HG03196 (cell line): Measurements from ENCODE around the gene TRNT1.
A peak's percentile ranks its signal among the peaks of the same experiment; 100 is the strongest.

Source experiments
- ATAC-seq: cut with Tn5 transposase; IDR thresholded peaks from one replicate; pipeline ENCODE4 v1.9.1; 2021; ENCODE audit not compliant: unreplicated experiment

Gene TRNT1

GRCh38 chr3:3126477-3127431, at the start of gene TRNT1:
TRNT1 (plus strand) TSS chr3:3126940; CDS start chr3:3129041, 2,101 bp downstream.
- ATAC-seq, result peak; percentile 97

GRCh38 chr3:3080309-3080708, 46.4 kb upstream of the TRNT1 start:
- ATAC-seq, result no peak

DNA sequence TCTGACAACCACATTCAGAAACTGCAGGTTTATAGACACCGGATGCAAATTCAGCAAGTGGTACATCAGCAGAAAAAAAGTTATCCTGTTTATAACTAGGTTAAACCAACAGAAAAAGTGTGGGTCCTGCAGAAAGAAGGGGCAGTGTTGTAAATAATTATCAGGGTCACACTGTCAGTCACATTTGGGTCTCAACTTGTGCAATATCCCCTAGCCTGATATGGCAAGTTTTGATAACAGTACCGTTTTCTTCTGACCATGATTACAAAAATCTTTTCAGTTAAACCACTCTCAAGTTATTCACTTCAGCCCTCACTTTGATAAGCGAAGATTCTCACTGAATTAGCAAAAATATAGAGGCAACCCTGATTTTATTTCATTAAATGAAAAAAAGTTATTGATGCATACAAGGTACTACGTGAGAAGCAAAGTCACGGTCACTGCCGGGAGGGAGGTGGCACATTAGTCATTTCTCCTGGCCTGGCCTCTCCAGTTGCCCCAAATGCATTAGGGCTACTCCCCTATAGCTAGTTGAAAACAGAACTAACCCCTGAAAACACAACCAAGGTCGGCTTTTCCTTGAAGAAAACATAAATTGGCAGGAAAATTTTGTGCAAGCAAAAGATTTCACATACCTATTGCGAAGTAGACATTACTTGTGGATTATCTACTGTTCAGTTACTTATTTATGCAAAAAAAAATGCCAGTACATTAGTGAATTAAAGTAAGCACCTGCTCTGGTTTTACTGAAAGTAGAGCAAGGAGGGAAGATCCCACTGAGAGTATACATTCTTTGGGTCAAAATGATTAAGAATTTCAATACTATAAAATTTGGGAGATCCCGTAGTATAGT, 45.1 kb upstream of the TRNT1 start:
- ATAC-seq, result peak; percentile 71

GRCh38 chr3:3082234-3082924, 44.4 kb upstream of the TRNT1 start:
- peak; percentile 77 for ATAC-seq

DNA sequence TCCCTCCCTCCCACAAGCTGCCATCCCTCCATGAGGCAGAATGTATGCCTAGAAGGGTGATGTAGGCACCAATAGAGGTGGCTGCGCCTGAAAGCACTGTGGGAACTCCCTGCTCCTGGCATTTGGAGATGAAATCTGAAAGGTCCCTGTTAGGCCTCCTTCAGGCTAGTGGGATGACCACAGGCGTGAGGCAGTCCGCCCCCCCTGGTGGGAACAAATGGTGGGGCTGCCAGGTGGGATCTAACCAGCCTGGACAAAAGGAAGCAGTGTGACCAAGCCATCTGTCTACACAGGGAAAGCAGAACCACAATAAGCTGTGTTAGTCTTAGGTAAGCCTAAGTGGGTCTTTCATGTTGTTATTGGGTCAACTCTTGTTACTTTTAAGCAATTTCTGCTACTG, 41.9 kb upstream of the TRNT1 start:
- ATAC-seq, result no peak

DNA sequence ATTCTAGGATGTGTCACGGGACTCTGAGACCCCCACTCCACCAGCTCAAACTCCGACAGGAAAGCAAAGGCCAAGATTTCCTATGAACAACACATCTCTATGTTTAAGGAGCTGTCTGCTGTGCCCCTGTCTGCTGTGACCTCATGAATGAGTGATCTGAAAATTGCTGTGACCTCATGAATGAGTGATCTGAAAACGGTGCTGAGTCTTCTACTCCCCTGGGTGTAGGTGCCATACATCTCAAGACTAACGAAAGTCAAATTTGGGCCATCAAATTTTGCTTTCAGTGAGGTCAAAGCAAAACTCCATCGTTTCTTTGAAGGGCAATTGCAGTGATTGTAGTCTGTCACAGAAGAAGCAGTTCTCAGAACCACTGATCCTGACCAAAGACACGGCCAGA, 41.0 kb upstream of the TRNT1 start:
- no peak for ATAC-seq

GRCh38 chr3:3086239-3086638, 40.5 kb upstream of the TRNT1 start:
- ATAC-seq, result no peak

DNA sequence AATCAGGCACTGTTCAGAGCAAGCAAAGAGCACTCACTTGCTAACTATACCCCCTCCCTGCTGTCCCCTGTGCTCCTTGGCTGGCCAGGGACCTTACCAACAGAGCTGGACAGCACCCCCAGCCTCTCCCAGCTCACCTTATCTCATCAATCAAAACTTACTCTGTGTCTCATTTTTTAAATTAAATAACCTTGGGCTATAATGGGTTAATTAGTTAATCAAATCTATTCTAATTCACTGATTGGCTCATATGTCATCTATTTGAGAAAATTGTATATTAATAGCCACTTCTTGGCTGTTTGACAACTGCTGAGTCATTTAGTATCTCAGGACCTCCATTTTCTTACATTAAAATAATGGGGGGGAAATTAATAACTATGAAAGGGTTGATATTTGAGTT, 39.5 kb upstream of the TRNT1 start:
- no peak for ATAC-seq

DNA sequence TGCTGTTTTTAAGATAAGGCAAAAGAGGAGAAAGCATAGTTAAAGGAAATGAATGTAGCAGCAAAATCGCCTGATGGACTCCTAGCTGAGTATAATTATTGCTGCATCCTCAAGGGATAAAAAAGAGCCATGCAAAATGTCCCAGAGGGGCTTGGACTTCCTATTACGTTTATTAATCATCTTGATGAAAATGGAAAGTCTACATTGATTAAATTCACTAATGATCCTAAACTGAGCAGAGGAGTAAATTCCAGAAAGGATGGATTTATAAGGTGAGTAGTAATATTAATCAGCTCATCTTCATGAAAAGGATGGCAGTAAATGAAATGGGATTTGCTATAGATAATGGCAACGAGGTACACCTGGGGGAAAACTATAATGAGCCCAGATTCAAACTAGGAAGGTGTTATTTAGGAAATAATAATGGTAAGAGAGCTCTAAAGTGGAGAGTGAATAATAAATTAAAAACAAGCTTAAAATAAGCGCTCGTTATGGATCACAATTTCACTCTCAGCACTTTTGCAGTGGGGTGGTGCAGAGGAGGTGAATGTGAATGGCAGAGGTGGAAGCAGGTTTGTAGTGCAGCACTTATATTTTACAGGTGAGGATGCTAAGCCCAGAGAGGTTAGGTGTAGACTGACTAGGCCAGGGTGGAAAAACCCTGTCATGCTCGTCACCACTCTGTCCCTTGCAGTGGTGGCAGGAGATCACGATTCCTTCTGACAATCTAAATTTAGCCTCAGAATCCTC, 38.8 kb upstream of the TRNT1 start:
- no peak for ATAC-seq

GRCh38 chr3:3089017-3089416, 37.7 kb upstream of the TRNT1 start:
- ATAC-seq, result peak; percentile 97

DNA sequence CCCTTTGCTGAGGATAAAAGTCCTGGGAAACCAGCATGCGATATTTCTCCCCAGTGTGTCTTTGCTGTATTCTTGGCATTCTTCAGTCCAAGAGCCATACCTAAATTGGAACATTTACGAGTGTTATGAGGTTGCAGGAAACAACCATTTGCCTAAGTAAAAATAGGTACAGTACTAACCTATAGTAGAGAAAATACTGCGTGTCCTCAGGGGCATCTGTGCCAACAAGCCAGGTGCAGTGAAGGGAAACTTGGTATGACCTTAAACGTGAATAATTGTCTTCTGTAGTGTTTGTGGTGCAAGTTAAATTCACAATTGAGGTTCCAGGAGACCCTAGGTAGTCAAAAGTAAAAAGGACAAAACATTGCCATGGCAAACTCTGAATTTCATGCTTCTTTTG, 28.8 kb upstream of the TRNT1 start:
- ATAC-seq, result no peak

DNA sequence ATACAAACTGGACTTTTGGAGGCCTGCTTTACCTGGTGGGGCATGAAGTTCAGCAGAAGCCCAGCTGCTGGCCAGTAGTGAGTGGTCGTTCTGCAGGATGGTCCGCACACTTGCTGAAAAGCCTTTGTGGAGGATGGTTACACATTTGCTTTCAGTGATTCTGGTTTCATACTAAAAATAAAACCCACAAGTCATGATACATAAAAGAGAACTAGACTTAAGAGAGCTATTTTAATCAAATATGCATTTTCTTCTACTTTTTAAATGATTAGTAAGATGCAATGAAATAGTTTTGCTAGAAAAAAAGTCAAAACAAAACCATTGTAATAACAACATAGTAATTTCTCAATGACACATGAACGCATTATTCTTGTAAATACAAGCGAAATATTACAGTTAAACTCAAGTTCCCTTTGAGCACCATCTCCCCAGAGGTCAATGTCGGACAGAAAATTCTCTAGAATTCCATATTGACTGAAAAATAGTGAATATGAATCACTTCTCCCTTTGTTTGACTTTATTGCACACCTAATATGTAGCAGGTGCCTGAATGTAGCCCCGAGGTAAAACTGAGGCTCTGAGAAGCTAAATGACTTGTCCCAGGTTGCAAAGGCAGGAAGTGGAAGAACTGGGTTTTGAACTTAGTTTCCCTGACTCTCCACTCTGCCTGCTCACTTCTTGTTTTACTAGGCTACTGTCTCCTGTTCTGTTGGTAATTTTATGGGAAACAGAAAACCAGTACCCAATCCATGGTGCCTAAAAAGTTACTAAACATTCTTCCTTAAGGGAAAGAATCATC, 24.9 kb upstream of the TRNT1 start:
- no peak for ATAC-seq

- no peak for ATAC-seq
These were observed 24.0 kb upstream of the TRNT1 start for GRCh38 chr3:3102751-3103150.

DNA sequence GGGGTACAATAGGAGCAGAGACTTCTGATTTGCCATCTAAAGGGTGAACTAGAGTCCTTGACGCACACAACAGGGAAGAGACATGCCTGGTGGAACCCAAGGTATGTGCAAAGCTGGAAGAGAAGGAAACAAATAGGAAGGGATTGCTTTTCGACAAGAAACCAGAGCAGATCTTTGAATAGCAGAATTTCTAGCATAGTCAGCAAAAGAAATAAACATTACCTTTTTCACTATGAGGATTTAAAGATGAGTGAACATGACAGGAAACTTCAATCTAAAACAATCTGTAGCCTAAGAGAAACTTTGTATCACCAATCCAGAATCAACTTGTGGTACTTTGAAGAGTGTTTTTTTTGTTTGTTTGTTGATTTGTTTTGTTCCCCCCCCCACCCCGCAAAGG, 21.5 kb upstream of the TRNT1 start:
- no peak for ATAC-seq

DNA sequence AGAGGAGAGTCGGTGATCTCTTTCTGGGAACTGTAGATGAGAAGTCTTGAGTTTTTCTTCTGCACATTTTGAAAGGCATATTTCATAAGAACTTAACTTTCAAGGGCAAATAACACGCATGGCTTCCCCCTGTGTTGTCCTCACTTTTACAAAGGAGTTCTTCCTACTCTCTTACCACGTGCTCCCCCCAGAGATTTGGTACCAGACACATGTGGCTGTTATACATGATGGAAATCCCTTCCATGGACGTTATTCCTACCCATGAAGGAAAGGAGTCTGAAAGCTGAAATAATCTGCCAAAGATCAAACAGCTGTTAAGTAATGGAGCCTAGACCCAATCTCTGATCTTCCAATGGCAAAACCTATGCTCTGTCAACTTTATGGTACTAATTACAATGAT, 20.9 kb upstream of the TRNT1 start:
- no peak for ATAC-seq

DNA sequence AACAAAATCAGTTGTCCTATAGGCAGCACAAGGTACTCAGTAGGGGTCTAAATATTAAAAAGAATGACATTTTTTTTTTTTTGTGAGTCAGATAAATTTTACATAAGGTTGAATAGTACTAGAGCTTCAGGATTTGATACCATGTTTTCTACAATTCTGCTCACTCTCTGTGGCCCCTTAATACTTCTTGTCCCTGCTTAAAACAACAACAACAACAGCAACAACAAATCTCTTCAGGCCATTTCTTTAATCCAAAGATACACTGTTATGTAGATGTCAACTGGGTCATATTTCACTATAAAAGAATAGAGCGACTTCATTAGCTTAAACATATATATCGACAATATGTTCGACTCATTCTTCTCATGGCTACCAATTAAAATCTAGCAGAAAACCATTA, 19.6 kb upstream of the TRNT1 start:
- no peak for ATAC-seq

GRCh38 chr3:3107858-3108257, 18.9 kb upstream of the TRNT1 start:
- peak; percentile 36 for ATAC-seq

GRCh38 chr3:3109407-3110298, 17.1 kb upstream of the TRNT1 start:
- peak; percentile 77 for ATAC-seq

DNA sequence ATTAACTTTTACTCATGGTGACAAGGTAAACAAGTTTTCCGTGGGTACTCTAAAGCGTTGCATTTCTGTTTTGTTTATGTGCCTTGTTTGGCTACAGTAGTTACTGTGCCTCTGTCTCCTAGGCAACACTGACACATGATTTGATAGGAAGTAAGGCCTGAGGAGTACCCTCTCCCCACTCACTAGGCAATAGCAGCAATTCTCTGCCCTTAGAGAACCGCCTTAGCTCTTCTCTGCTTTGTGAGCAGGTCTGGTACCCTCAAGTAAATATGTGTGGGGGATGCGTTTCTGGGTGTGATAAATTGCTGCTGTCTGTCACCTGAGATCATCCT, 16.5 kb upstream of the TRNT1 start, which contains the start of gene IL5RA:
Gene IL5RA, minus strand, starts transcription at position 76 of the 332 bp plus-strand sequence. CDS start 5,390 bp downstream, outside the sequence.
- ATAC-seq, result peak; percentile 52
